Kidney (tissue), 14 donors: ENCODE measurements around the gene KLHL30. TPM values are rescaled to one million over a fixed set of nuclear protein-coding genes. Genes with fewer than 3 reads are reported as not detected.
A peak's percentile ranks its signal among the peaks of the same experiment; 100 is the strongest.

ENCODE experiments used
- DNase-seq, 5 donors: peaks; one replicate each; pipeline ENCODE4 v3.0.0-alpha.2; 2013 to 2020
- FAIRE-seq: peaks from 2 replicates; lab custom pipeline; 2012; peaks lifted over from hg19 to GRCh38; lab: Jason Lieb, UNC
- H3K27ac ChIP-seq, 2 donors: one replicate each; pipeline ENCODE4 v1.7.0; 2013; ENCODE audit warnings: low read depth in 2 of 2, low read length in 2 of 2, inconsistent platforms in 1 of 2
- H3K27me3 ChIP-seq: one replicate; pipeline ENCODE4 v1.7.1; 2013; ENCODE audit warnings: low read length, inconsistent platforms; ENCODE audit not compliant: control insufficient read depth, insufficient read depth
- H3K36me3 ChIP-seq, 3 donors: one replicate each; pipeline versions ENCODE4 v1.7.0 to v1.7.1; 2013; ENCODE audit warnings: low read length in 3 of 3, control low read depth in 1 of 3, inconsistent platforms in 1 of 3; ENCODE audit not compliant: insufficient read depth in 3 of 3, control insufficient read depth in 2 of 3
- H3K4me1 ChIP-seq, 3 donors: one replicate each; pipeline versions ENCODE4 v1.7.0 to v1.7.1; 2013; ENCODE audit warnings: low read length in 3 of 3, inconsistent platforms in 1 of 3, low read depth in 1 of 3; ENCODE audit not compliant: control insufficient read depth in 2 of 3, insufficient read depth in 2 of 3
- H3K4me3 ChIP-seq, 3 donors: one replicate each; pipeline versions ENCODE4 v1.7.0 to v1.8.1; 2013; ENCODE audit warnings: low read length in 3 of 3, control low read depth in 1 of 3, inconsistent platforms in 1 of 3
- H3K9ac ChIP-seq, 3 donors: one replicate each; pipeline versions ENCODE4 v1.7.0 to v1.7.1; 2013; ENCODE audit warnings: low read length in 3 of 3, control low read depth in 1 of 3, inconsistent platforms in 1 of 3
- H3K9me3 ChIP-seq, 3 donors: one replicate each; pipeline versions ENCODE4 v1.7.0 to v1.7.1; 2013; ENCODE audit warnings: low read length in 3 of 3, control low read depth in 1 of 3, inconsistent platforms in 1 of 3; ENCODE audit not compliant: control insufficient read depth in 2 of 3, insufficient read depth in 1 of 3
- CTCF ChIP-seq: IDR thresholded peaks from 3 replicates; pipeline ENCODE4 v1.5.1; 2012; ENCODE audit warnings: mild to moderate bottlenecking, moderate library complexity, borderline replicate concordance; ENCODE audit not compliant: insufficient read depth; ENCODE audit errors: extremely low read depth
- intact Hi-C: fragments of 100-400 bp; cut with DNase I; formaldehyde crosslinking; loops from one replicate; pipeline ENCODE4 v1.11.1; 2022
- polyA plus RNA-seq: library from polyadenylated mRNA; stranded (reverse); fragments of 350-450 nt; fragmentation: Illumina TruSeq; extraction: RNeasy Lipid Tissue Mini Kit (QIAGEN cat#74804); gene quantifications from one replicate; pipeline ENCODE4 v1.2.3, GENCODE V29; 2014; ENCODE audit warnings: low read depth, low replicate concordance; ENCODE audit not compliant: insufficient read depth
- total RNA-seq: library from RNA; stranded (reverse); fragmentation: NEBNext Ultra II Directional; extraction: Animal tissue kit (Norgen Biotek cat#: 25700); gene quantifications from one replicate; pipeline ENCODE4 v1.2.1, GENCODE V29; 2021
- donor health status: control.
- donor health status: control.
- donor health status: control.
- donor health status: control.
- donor health status: control.
- donor health status: DM: yes; HTN: yes; CAD: no.
- donor health status: Normal renal cell carcinoma (clear cell type).

KLHL30 gene
- total and polyA plus RNA-seq, 2 donors from 2014 or later: 0.24 to 5.7 TPM

- no peak for DNase-seq
- no peak for FAIRE-seq
- Histone ChIP-seq H3K27me3 (no peaks in the 10 kb centered on the region), H3K9me3 (no peaks in the 10 kb centered on the region), H3K27ac (no peak overlapping the region), H3K9ac (no peak overlapping the region), H3K36me3 (no peaks in the 10 kb centered on the region), H3K4me1 (peaks cover 0 to 4% (median 0%) of the 10 kb centered on the region in 3 donors), H3K4me3 (no peak overlapping the region)
- TF ChIP-seq CTCF: no peak
- intact Hi-C loops: no loop called here
Observed at GRCh38 chr2:238140040-238140439, 1.6 kb downstream of the KLHL30 start.

GRCh38 chr2:238140721-238141540, 2.5 kb downstream of the KLHL30 start:
- H3K4me3 ChIP-seq: no peak overlapping the region
- no peaks in the 10 kb centered on the region for H3K27me3 ChIP-seq
- H3K9ac ChIP-seq: no peak overlapping the region
- no peak for FAIRE-seq
- DNase-seq: no peak
- peaks cover 0 to 4% (median 0%) of the 10 kb centered on the region in 3 donors for H3K4me1 ChIP-seq
- TF ChIP-seq CTCF: no peak
- no peak overlapping the region for H3K27ac ChIP-seq
- H3K36me3 ChIP-seq: no peaks in the 10 kb centered on the region
- H3K9me3 ChIP-seq: no peaks in the 10 kb centered on the region
- intact Hi-C loops: no loop called here

- Histone ChIP-seq H3K4me1 (peaks cover 0 to 4% (median 0%) of the 10 kb centered on the region in 3 donors), H3K27ac (no peak overlapping the region), H3K36me3 (no peaks in the 10 kb centered on the region), H3K9ac (no peak overlapping the region), H3K4me3 (no peak overlapping the region), H3K9me3 (no peaks in the 10 kb centered on the region), H3K27me3 (no peaks in the 10 kb centered on the region)
- TF ChIP-seq CTCF: no peak
- peak in 2 of 5 donors; percentile 67 to 91 for DNase-seq
- FAIRE-seq: no peak
- intact Hi-C loops: no loop called here
Observed at GRCh38 chr2:238141541-238142318, 3.3 kb downstream of the KLHL30 start.
